Astrocyte of the cerebellum (primary cell): ENCODE data around the gene GNAQ.
"Not testable (repeated sequence)": the region's sequence is repeated elsewhere in the genome, so short reads cannot be mapped to it uniquely, and the experiment has no call there.

Source experiments
- DNase-seq: peaks from one replicate; pipeline ENCODE4 v3.0.0-alpha.2; 2011; ENCODE audit warnings: low read depth
- H3K4me3 ChIP-seq: 2 replicates; pipeline ENCODE4 v1.5.1; 2011; ENCODE audit warnings: mild to moderate bottlenecking, low read depth, low read length, moderate library complexity
- in situ Hi-C: cut with HindIII; loops from 2 replicates; pipeline ENCODE4 v1.10.0; 2017; ENCODE audit warnings: low sequenced_read_pairs
- TF ChIP-seq, protein P1 (sequence below): IDR thresholded peaks from 2 replicates; pipeline ENCODE4 v1.5.1; 2012; ENCODE audit warnings: low read length, low read depth, moderate library complexity, mild to moderate bottlenecking; ENCODE audit errors: missing control alignments

GNAQ gene

DNA sequence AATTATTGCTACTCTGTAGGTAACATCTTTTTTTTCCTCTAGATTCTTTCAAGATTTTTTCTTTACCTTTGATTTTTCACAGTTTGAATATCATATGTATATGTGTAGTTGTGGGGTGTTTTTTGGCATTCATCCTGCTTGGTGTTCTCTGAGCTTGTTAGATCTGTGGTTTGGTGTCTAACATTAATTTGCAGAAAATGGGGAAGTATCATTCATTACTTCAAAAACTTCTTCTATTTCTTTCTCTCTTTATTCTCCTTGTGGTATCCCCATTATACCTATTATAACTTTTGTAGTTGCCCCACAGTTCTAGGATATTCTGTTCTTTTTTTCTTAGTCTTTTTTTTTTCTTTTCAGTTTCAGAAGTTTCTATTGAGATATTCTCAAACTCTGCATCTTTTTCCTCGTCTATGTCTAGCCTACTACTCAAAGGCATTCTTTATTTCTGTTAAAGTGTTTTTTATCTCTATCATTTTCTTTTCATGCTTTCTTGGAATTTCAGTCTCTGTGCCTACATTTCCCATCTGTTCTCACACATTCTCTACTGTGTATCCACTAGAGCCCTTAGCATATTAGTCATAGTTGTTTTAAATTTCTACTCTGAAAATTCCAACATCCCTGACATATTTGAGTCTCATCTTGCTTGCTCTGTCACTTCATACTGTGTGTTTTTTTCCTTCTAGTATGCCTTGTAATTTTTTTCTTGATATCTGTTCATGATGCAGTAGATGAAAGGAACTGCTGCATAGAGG lies 323.4 kb downstream of the GNAQ start:
- in situ Hi-C loops = no loop called here
- TF ChIP-seq, protein P1, sequence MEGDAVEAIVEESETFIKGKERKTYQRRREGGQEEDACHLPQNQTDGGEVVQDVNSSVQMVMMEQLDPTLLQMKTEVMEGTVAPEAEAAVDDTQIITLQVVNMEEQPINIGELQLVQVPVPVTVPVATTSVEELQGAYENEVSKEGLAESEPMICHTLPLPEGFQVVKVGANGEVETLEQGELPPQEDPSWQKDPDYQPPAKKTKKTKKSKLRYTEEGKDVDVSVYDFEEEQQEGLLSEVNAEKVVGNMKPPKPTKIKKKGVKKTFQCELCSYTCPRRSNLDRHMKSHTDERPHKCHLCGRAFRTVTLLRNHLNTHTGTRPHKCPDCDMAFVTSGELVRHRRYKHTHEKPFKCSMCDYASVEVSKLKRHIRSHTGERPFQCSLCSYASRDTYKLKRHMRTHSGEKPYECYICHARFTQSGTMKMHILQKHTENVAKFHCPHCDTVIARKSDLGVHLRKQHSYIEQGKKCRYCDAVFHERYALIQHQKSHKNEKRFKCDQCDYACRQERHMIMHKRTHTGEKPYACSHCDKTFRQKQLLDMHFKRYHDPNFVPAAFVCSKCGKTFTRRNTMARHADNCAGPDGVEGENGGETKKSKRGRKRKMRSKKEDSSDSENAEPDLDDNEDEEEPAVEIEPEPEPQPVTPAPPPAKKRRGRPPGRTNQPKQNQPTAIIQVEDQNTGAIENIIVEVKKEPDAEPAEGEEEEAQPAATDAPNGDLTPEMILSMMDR = no peak
- H3K4me3 ChIP-seq = no peak overlapping the region

DNA sequence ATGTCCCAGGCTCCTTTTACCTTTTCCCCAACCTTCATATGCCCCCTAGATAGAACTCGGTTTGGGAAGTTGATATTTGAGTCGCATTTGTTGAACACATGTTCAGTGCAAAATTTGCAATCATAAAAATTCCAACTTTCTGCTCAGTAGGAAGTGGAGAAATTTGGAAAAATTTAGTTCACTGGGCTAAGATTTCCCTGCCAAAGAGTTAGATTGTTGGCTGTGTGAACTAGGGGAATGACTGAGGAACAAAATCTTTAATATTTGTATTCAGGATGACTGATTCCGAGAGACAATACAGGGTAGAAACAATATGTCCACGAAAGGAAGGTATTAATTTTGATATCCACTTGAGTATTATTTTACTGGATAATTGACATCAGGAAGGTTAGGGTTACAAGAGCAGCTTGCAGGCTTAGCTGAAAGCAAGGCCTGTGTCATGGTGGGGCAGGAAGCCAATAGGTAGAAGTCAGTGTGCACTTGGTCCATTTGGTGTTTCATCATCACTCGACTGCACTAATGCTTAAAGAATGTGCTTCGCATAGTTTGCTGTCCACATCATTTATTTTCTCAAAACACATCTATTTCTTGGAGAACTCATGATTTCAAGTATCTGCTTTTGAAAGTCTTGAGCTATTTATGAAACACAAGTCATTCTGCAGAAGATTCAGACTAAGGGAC lies 324.1 kb downstream of the GNAQ start:
- no peak overlapping the region for H3K4me3 ChIP-seq
- TF ChIP-seq, protein P1 = no peak
- DNase-seq = peak; percentile 98
- in situ Hi-C loops = no loop called here

More for the DNA sequence above, 323.4 kb downstream of the GNAQ start:
- no peak for DNase-seq

DNA sequence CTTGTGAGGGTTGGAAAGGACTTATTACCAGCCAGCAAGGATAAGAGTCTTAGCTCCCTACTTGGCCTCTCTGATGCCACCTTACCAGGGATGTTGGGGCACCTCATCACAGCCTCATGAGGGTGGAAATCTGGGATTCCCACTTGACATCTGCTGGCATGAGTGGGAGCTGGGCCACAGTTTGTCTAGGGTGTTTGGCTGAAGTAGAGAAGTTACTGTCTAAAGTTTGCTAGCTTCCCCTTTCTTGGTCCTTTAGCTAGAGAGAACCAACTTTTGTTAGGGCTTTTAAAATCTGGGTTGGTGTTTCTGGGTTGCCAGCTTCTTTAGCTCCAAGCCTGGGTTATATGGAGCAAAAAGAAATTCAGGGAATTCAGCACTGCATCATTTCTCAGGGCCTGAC lies 326.0 kb downstream of the GNAQ start:
- no peak overlapping the region for H3K4me3 ChIP-seq
- DNase-seq = no peak
- TF ChIP-seq, protein P1 = no peak
- in situ Hi-C loops = no loop called here

DNA sequence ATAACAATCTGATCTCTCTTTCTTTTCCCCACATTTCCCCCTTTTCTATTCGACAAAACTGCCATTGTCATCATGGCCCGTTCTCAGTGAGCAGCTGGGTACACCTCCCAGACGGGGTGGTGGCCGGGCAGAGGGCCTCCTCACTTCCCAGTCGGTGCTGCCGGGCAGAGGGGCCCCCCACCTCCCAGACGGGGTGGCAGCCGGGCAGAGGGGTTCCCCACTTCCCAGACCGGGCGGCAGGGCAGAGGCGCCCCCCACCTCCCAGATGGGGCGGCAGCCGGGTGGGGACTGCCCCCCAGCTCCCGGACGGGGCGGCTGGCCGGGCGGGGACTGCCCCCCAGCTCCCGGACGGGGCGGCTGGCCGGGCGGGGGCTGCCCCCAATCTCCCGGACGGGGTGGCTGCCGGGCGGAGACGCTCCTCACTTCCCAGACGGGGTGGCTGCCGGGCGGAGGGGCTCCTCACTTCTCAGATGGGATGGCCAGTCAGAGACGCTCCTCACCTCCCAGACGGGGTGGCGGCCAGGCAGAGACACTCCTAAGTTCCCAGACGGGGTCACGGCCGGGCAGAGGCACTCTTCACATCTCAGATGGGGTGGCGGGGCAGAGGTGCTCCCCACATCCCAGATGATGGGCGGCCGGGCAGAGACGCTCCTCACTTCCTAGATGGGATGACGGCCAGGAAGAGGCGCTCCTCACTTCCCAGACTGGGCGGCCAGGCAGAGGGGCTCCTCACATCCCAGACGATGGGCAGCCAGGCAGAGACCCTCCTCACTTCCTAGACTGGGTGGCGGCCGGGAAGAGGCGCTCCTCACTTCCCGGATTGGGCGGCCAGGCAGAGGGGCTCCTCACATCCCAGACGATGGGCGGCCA lies 328.9 kb downstream of the GNAQ start:
- H3K4me3 ChIP-seq, DNase-seq, in situ Hi-C loops: not testable (repeated sequence)

DNA sequence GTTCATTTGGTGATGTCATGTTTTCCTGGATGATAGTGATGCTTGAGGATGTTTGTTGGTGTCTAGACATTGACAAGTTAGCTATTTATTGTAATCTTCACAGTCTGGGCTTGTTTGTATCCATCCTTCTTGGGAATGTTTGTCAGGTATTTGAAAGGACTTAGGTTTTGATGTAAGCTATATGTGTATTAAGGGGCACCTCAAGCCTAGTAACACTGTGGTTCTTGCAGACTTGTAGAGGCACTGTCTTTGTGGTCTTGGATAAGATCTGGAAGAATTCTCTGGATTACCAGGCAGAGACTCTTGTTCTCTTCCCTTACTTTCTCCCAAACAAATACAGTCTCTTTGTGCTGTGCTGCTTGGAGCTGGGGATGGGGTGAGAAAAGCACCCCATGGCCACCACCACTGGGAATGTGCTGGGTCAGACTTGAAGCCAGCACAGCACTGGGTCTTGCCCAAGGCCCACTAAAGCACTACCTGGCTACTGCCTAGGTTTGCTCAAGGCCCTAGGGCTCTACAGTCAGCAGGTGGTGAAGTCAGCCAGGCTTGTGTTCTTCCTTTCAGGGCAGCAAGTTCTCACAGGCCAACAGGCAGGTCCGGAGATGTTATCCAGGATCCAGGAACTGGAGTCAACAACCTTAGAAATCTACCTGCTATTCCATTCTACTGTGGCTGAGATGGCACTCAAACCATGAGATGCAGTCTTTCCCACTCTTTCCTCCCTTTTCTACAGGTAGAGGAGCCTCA lies 334.2 kb downstream of the GNAQ start:
- in situ Hi-C loops = no loop called here

DNA sequence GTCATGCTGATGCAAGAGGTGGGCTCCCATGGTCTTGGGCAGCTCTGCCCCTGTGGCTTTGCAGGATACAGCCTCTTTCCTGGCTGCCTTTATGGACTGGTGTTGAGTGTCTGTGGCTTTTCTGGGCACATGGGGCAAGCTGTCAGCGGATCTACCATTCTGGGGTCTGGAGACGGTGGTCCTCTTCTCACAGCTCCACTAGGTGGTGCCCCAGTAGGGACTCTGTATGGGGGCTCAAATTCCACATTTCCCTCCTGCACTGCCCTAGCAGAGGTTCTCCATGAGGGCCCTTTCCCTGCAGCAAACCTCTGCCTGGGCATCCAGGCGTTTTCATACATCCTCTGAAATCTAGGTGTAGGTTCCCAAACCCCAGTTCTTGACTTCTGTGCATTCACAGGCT lies 340.9 kb downstream of the GNAQ start:
- DNase-seq, H3K4me3 ChIP-seq, in situ Hi-C loops: not testable (repeated sequence)

More for the DNA sequence above, 334.2 kb downstream of the GNAQ start:
- TF ChIP-seq, protein P1 = no peak
- DNase-seq = no peak
- H3K4me3 ChIP-seq = no peak overlapping the region

DNA sequence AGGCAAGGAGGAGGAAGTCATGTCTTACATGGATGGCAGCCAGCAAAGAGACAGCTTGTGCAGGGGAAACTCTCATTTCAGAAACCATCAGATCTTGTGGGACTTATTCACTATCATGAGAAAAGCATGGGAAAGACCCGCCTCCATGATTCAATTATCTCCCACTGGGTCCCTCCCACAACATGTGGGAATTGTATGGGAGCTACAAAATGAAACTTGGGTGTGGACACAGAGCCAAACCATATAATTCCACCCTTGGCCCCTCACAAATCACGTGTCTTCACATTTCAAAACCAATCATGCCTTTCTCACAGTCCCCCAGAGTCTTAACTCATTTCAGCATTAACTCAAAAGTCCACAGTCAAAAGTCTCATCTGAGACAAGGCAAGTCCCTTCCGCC lies 341.5 kb downstream of the GNAQ start:
- DNase-seq, in situ Hi-C loops, H3K4me3 ChIP-seq: not testable (repeated sequence)

DNA sequence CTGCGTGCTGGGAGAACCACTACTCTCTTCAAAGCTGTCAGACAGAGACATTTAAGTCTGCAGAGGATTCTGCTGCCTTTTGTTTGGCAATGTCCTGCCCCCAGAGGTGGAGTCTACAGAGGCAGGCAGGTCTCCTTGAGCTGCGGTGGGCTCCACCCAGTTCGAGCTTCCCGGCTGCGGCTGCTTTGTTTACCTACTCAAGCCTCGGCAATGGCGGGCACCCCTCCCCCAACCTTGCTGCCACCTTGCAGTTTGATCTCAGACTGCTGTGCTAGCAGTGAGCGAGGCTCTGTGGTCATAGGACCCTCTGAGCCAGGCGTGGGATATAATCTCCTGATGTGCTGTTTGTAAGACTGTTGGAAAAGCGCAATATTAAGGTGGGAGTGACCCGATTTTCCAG lies 343.9 kb downstream of the GNAQ start:
- in situ Hi-C loops, DNase-seq, H3K4me3 ChIP-seq: not testable (repeated sequence)
